Adrenal gland (tissue), 5 donors: Measurements from ENCODE around the gene HSDL1.

Experiments
- CTCF ChIP-seq, 6 experiments: fragments of 450-650 bp in 4 of 6; fragments of 200-600 bp in 2 of 6; sonication (generic) in 1 of 6; IDR thresholded peaks; 1 replicate in 5 of 6; 2 replicates in 1 of 6; pipeline versions ENCODE4 v1.5.1 to v1.8.0; 2016 to 2021; ENCODE audit warnings: antibody characterized with exemption in 6 of 6, mild to moderate bottlenecking in 2 of 6, moderate library complexity in 1 of 6
- POLR2A ChIP-seq, 2 donors: fragments of 450-650 bp; IDR thresholded peaks; one replicate each; pipeline ENCODE4 v1.6.1; 2017; ENCODE audit warnings: antibody characterized with exemption in 2 of 2, mild to moderate bottlenecking in 2 of 2, moderate library complexity in 1 of 2
- donor health status: DM: no; HTN: no; CAD: no.

DNA sequence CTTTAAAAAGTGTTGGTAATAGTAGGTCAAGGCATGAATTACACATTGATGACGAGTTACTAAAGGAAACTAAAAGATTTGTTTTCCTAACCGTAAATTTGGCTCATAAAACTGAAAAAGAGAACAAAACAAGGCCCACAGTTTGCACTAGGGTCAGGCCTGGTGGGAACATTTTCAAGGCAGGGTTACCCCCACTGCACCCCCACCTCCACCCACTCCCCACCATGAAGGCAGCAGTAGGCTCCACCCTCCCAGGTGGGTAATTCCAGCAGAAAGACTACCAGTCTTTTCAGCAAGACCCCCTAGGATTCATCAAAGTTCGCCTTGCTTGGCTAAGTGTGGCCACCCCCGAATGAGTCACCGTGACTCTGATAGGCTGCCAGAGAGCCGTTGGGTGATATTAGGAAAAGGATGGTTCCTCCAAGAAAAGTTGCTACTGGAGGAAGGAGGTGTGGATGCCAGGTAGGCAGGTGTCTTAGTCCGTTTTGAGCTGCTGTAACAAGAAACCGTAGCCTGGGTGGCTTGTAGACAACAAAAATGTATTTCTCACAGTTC, 8.8 kb upstream of the HSDL1 start:
- TF ChIP-seq CTCF (IDR thresholded peaks at IDR 0.05) (no peak), POLR2A (IDR thresholded peaks at IDR 0.05) (no peak)
